Rectal smooth muscle tissue (tissue), 1 donor: ENCODE measurements around the gene SPATS2.
"Not testable (repeated sequence)": the region's sequence is repeated elsewhere in the genome, so short reads cannot be mapped to it uniquely, and the experiment has no call there.

ENCODE experiments used
- H3K27ac ChIP-seq: one replicate; pipeline ENCODE4 v1.7.0; 2013; ENCODE audit warnings: low read depth, low read length, inconsistent platforms
- H3K27me3 ChIP-seq: one replicate; pipeline ENCODE4 v1.7.0; 2013; ENCODE audit warnings: low read length; ENCODE audit not compliant: control insufficient read depth, insufficient read depth
- H3K36me3 ChIP-seq: one replicate; pipeline ENCODE4 v1.7.0; 2013; ENCODE audit warnings: low read length; ENCODE audit not compliant: control insufficient read depth, insufficient read depth
- H3K4me1 ChIP-seq: one replicate; pipeline ENCODE4 v1.7.0; 2013; ENCODE audit warnings: low read length; ENCODE audit not compliant: control insufficient read depth, insufficient read depth
- H3K4me3 ChIP-seq: one replicate; pipeline ENCODE4 v1.7.0; 2013; ENCODE audit warnings: low read length
- H3K9ac ChIP-seq: one replicate; pipeline ENCODE4 v1.7.0; 2013; ENCODE audit warnings: low read length

The SPATS2 gene

GRCh38 chr12:49367381-49368239 lies at the start of gene SPATS2:
Gene SPATS2, plus strand, starts transcription at chr12:49367462. Its CDS starts 93,551 bp downstream, at chr12:49461013.
- Histone ChIP-seq H3K9ac (peak within 1 kb of the TSS; percentile 86), H3K36me3 (no peaks in the 10 kb centered on the region), H3K27ac (peak within 1 kb of the TSS; percentile 93), H3K4me1 (peaks cover 6% of the 10 kb centered on the region), H3K27me3 (no peaks in the 10 kb centered on the region), H3K4me3 (peak within 1 kb of the TSS; percentile 93)

- H3K27me3 ChIP-seq, H3K4me1 ChIP-seq, H3K4me3 ChIP-seq, H3K36me3 ChIP-seq, H3K27ac ChIP-seq, H3K9ac ChIP-seq: not testable (repeated sequence)
These were observed 46.7 kb upstream of the SPATS2 start for GRCh38 chr12:49320411-49321103.

- Histone ChIP-seq H3K4me1 (peaks cover 9% of the 10 kb centered on the region), H3K4me3 (peak overlapping the region; percentile 83), H3K27ac (peak overlapping the region; percentile 56), H3K27me3 (no peaks in the 10 kb centered on the region), H3K9ac (no peak overlapping the region), H3K36me3 (no peaks in the 10 kb centered on the region)
These were observed 44.9 kb upstream of the SPATS2 start for GRCh38 chr12:49322367-49322707.

- no peak within 1 kb of the TSS for H3K9ac ChIP-seq
These were observed 44.3 kb upstream of the SPATS2 start, which contains the start of gene TROAP for GRCh38 chr12:49322708-49323523. Gene TROAP, plus strand, starts transcription at chr12:49323255. Its CDS starts 354 bp downstream, at chr12:49323609.

GRCh38 chr12:49323524-49324097 lies 43.7 kb upstream of the SPATS2 start:
- Histone ChIP-seq H3K36me3 (no peaks in the 10 kb centered on the region), H3K4me3 (peak overlapping the region; percentile 83), H3K27ac (no peak overlapping the region), H3K9ac (no peak overlapping the region), H3K27me3 (no peaks in the 10 kb centered on the region), H3K4me1 (peaks cover 9% of the 10 kb centered on the region)

More at GRCh38 chr12:49322708-49323523, 44.3 kb upstream of the SPATS2 start, which contains the start of gene TROAP:
- H3K4me1 ChIP-seq: peaks cover 9% of the 10 kb centered on the region
- H3K27ac ChIP-seq: peak within 1 kb of the TSS; percentile 56
- H3K36me3 ChIP-seq: no peaks in the 10 kb centered on the region
- no peaks in the 10 kb centered on the region for H3K27me3 ChIP-seq
- H3K4me3 ChIP-seq: peak within 1 kb of the TSS; percentile 83

GRCh38 chr12:49325606-49326005 lies 41.7 kb upstream of the SPATS2 start:
- Histone ChIP-seq H3K4me1 (peaks cover 9% of the 10 kb centered on the region), H3K4me3 (no peak overlapping the region), H3K27me3 (no peaks in the 10 kb centered on the region), H3K9ac (no peak overlapping the region), H3K27ac (no peak overlapping the region), H3K36me3 (no peaks in the 10 kb centered on the region)

- Histone ChIP-seq H3K27me3 (no peaks in the 10 kb centered on the region), H3K27ac (no peak overlapping the region), H3K4me3 (no peak overlapping the region), H3K36me3 (no peaks in the 10 kb centered on the region), H3K4me1 (peaks cover 4% of the 10 kb centered on the region), H3K9ac (no peak overlapping the region)
These were observed 39.9 kb upstream of the SPATS2 start for GRCh38 chr12:49327368-49327767.

GRCh38 chr12:49327887-49328286 lies 39.4 kb upstream of the SPATS2 start:
- Histone ChIP-seq H3K9ac (no peak overlapping the region), H3K4me1 (peaks cover 3% of the 10 kb centered on the region), H3K4me3 (no peak overlapping the region), H3K36me3 (no peaks in the 10 kb centered on the region), H3K27me3 (no peaks in the 10 kb centered on the region), H3K27ac (no peak overlapping the region)

- H3K9ac ChIP-seq: no peak overlapping the region
- no peaks in the 10 kb centered on the region for H3K27me3 ChIP-seq
- no peaks in the 10 kb centered on the region for H3K36me3 ChIP-seq
- H3K27ac ChIP-seq: no peak overlapping the region
- H3K4me3 ChIP-seq: no peak overlapping the region
- no peaks in the 10 kb centered on the region for H3K4me1 ChIP-seq
These were observed 38.4 kb upstream of the SPATS2 start for GRCh38 chr12:49328816-49329215.

- no peak overlapping the region for H3K4me3 ChIP-seq
- no peak overlapping the region for H3K27ac ChIP-seq
- H3K36me3 ChIP-seq: no peaks in the 10 kb centered on the region
- no peak overlapping the region for H3K9ac ChIP-seq
- no peaks in the 10 kb centered on the region for H3K4me1 ChIP-seq
- peaks cover 10% of the 10 kb centered on the region for H3K27me3 ChIP-seq
These were observed 37.1 kb upstream of the SPATS2 start for GRCh38 chr12:49330032-49330619.

- Histone ChIP-seq H3K27me3 (peaks cover 16% of the 10 kb centered on the region), H3K36me3 (no peaks in the 10 kb centered on the region), H3K4me3 (no peak overlapping the region), H3K9ac (no peak overlapping the region), H3K27ac (no peak overlapping the region), H3K4me1 (no peaks in the 10 kb centered on the region)
These were observed 36.5 kb upstream of the SPATS2 start for GRCh38 chr12:49330631-49331379.
